ENCODE measurements around the gene CCDC107.

CCDC107 gene

GRCh38 chr9:35687972-35688557 is 30.0 kb downstream of the CCDC107 start:
- CTCF ChIA-PET: interaction anchor here (0.8 to 1.8 kb wide), 3 partner anchors 9 to 42 kb away, joined by 3 to 6 read pairs (median 4); no protein-coding TSS in a partner anchor
- no peak for TF ChIP-seq CTCF (conservative IDR thresholded peaks at IDR 0.05; ENCODE audit: low read depth)
- DNase-seq (ENCODE audit: low spot score): no peak
- peak overlapping the region; percentile 93 for H3K27ac ChIP-seq
- POLR2A ChIA-PET (ENCODE audit: low non-redundant PET): interaction anchor here (1.3 to 2.1 kb wide), 2 partner anchors 9 to 23 kb away, joined by 3 to 6 read pairs; partner anchors contain the start of gene ARHGEF39

GRCh38 chr9:35688558-35689541 is 30.8 kb downstream of the CCDC107 start:
- DNase-seq (ENCODE audit: low spot score): peak; percentile 91
- no peak for TF ChIP-seq CTCF (conservative IDR thresholded peaks at IDR 0.05; ENCODE audit: low read depth)
- CTCF ChIA-PET: interaction anchor here (0.6 to 1.8 kb wide), 4 partner anchors 8 to 102 kb away, joined by 3 to 6 read pairs (median 4); no protein-coding TSS in a partner anchor
- POLR2A ChIA-PET (ENCODE audit: low non-redundant PET): interaction anchor here (0.6 to 2.1 kb wide), 3 partner anchors 9 to 28 kb away, joined by 3 to 6 read pairs (median 3); partner anchors contain the start of gene ARHGEF39
- peak overlapping the region; percentile 93 for H3K27ac ChIP-seq

- DNase-seq (ENCODE audit: low spot score): peak; percentile 65
- TF ChIP-seq CTCF (conservative IDR thresholded peaks at IDR 0.05; ENCODE audit: low read depth): no peak
- ChIA-PET POLR2A (ENCODE audit: low non-redundant PET) (interaction anchor here (1.0 to 2.1 kb wide), 3 partner anchors 10 to 29 kb away, joined by 3 to 6 read pairs (median 3); partner anchors contain the start of gene ARHGEF39), CTCF (interaction anchor here (0.6 to 2.0 kb wide), 4 partner anchors 31 to 101 kb away, joined by 3 to 8 read pairs (median 4); partner anchors contain the start of genes CCDC107 and RMRP)
- peak within 1 kb of the TSS; percentile 93 for H3K27ac ChIP-seq
These were observed 31.6 kb downstream of the CCDC107 start, which contains the start of gene TPM2 for GRCh38 chr9:35689542-35690293. Gene TPM2 (minus strand): TSS chr9:35689925. CDS start chr9:35689817, 108 bp downstream.

GRCh38 chr9:35690294-35690613 is 32.2 kb downstream of the CCDC107 start:
- peak overlapping the region; percentile 93 for H3K27ac ChIP-seq
- ChIA-PET CTCF (interaction anchor here (0.6 to 2.0 kb wide), 3 partner anchors 31 to 44 kb away, joined by 3 to 8 read pairs (median 4); partner anchors contain the start of genes CCDC107 and RMRP), POLR2A (ENCODE audit: low non-redundant PET) (interaction anchor here (0.5 to 1.0 kb wide), 2 partner anchors 29 to 844 kb away, joined by 3 to 4 read pairs; no protein-coding TSS in a partner anchor)
- TF ChIP-seq CTCF (conservative IDR thresholded peaks at IDR 0.05; ENCODE audit: low read depth): no peak
- no peak for DNase-seq (ENCODE audit: low spot score)

- CTCF ChIA-PET: interaction anchor here (0.6 to 2.0 kb wide), 4 partner anchors 32 to 45 kb away, joined by 3 to 8 read pairs (median 4); partner anchors contain the start of genes CCDC107 and RMRP
- TF ChIP-seq CTCF (conservative IDR thresholded peaks at IDR 0.05; ENCODE audit: low read depth): no peak
- POLR2A ChIA-PET (ENCODE audit: low non-redundant PET): interaction anchor here (0.5 to 1.0 kb wide), 2 partner anchors 30 to 844 kb away, joined by 3 to 4 read pairs; no protein-coding TSS in a partner anchor
- peak overlapping the region; percentile 93 for H3K27ac ChIP-seq
- peak; percentile 63 for DNase-seq (ENCODE audit: low spot score)
These were observed 32.7 kb downstream of the CCDC107 start for GRCh38 chr9:35690614-35691333.

All from RWPE1 (cell line).